HS-27A (cell line): Measurements from ENCODE around the gene HECA.
"Not testable (repeated sequence)": the region's sequence is repeated elsewhere in the genome, so short reads cannot be mapped to it uniquely, and the experiment has no call there.

Source experiments
- DNase-seq: peaks from one replicate; pipeline ENCODE4 v3.0.0-alpha.2; 2012; ENCODE audit warnings: low read depth, missing footprints

HECA gene

GRCh38 chr6:139134817-139135577, at the start of gene HECA:
HECA (plus strand) TSS chr6:139135080; CDS start chr6:139135397, 317 bp downstream.
- peak; percentile 76 for DNase-seq

- DNase-seq, result no peak
These were observed 43.1 kb upstream of the HECA start for GRCh38 chr6:139091826-139092225.

GRCh38 chr6:139099984-139100383, 34.9 kb upstream of the HECA start:
- no peak for DNase-seq

GRCh38 chr6:139107051-139107450, 27.8 kb upstream of the HECA start:
- no peak for DNase-seq

GRCh38 chr6:139108378-139108777, 26.5 kb upstream of the HECA start:
- no peak for DNase-seq

GRCh38 chr6:139109558-139109957, 25.3 kb upstream of the HECA start:
- DNase-seq, result no peak

- no peak for DNase-seq
These were observed 22.7 kb upstream of the HECA start for GRCh38 chr6:139112146-139112545.

- no peak for DNase-seq
These were observed 22.3 kb upstream of the HECA start for GRCh38 chr6:139112561-139112960.

GRCh38 chr6:139114746-139115145, 20.1 kb upstream of the HECA start:
- DNase-seq, result no peak

- DNase-seq, result no peak
These were observed 18.7 kb upstream of the HECA start for GRCh38 chr6:139115989-139116758.

- DNase-seq, result no peak
These were observed 17.1 kb upstream of the HECA start for GRCh38 chr6:139117734-139118133.

GRCh38 chr6:139119552-139119951, 15.3 kb upstream of the HECA start:
- DNase-seq, result no peak

GRCh38 chr6:139122823-139123222, 12.1 kb upstream of the HECA start:
- not testable (repeated sequence) for DNase-seq

- DNase-seq, result no peak
These were observed 9.8 kb upstream of the HECA start for GRCh38 chr6:139124887-139125672.

- DNase-seq, result no peak
These were observed 8.6 kb upstream of the HECA start for GRCh38 chr6:139126255-139126654.

GRCh38 chr6:139126931-139127330, 7.9 kb upstream of the HECA start:
- no peak for DNase-seq

- DNase-seq, result no peak
These were observed 5.6 kb upstream of the HECA start for GRCh38 chr6:139129284-139129683.

- no peak for DNase-seq
These were observed 3.1 kb upstream of the HECA start for GRCh38 chr6:139131736-139132280.

GRCh38 chr6:139133262-139134063, 1.4 kb upstream of the HECA start:
- no peak for DNase-seq

- DNase-seq, result no peak
These were observed 850 bp upstream of the HECA start for GRCh38 chr6:139134064-139134395.
